ENCODE measurements around the gene COL7A1.

The COL7A1 gene

DNA sequence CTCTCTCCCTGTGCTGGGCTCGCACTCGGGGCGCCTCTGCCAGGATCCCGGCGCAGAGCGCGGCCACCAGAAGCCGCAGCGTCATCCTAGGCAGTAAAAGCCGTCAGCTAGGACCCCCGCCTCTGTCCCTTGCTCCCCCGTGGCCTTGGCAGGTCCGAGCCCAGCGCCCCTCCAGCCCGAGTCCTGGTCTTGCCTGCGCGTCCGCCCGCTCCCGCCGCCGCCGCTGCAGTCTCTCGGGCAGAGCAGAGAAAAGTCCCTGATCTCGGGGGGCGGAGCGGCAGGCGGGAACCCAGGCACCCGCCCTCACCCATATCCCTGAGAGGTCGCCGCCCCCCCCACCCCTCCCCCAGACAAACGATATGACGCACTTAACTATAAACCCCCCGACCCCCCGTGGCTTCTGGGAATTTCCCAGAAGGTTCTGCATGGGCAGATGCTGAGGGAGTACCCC, at the start of gene COL7A1:
TSS of gene COL7A1 (minus strand) at position 255 of the 451 bp plus-strand sequence. CDS start at position 85, 170 bp downstream.
- DNase-seq, result no peak

DNA sequence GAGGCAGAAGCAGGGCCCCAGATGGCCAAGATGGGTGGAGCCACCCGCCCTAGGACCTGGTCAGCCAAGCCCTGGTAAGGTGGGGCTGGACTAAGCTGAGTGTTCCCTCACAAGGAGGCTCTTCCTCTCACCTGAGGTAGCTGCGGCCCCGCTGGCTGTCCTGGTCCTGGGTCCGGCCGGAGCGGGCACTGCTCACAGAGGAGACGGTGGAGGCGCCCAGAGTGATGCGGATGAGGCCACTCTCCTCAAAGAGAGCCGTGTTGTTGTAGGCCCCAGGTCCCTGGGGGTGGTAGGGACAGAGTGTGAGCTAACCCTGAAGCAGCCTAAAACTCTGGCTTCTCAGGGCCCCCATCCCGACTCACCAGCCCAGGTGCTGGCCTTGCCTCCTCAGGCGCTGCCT, 47.5 kb upstream of the COL7A1 start:
- no peak for DNase-seq

DNA sequence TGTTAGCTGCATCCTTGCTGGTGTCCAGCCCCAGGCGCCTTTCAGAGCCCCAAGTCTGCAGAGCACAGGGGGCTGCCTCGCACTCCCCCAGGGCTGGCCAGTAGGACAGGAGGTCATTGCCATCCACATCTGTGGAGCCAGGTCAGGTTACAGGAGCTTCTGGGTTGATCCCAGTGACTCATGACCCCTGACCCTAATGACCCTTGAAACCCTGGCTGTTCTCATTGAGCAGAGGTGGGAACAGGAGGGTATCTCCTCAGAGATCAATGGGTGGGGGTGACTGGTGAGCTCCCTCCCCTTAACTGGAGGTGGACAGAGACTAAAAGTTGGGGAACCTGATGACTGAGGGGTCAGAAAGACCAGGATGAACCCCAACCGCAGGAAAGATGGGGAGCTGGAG, 46.3 kb upstream of the COL7A1 start:
- no peak for DNase-seq

DNA sequence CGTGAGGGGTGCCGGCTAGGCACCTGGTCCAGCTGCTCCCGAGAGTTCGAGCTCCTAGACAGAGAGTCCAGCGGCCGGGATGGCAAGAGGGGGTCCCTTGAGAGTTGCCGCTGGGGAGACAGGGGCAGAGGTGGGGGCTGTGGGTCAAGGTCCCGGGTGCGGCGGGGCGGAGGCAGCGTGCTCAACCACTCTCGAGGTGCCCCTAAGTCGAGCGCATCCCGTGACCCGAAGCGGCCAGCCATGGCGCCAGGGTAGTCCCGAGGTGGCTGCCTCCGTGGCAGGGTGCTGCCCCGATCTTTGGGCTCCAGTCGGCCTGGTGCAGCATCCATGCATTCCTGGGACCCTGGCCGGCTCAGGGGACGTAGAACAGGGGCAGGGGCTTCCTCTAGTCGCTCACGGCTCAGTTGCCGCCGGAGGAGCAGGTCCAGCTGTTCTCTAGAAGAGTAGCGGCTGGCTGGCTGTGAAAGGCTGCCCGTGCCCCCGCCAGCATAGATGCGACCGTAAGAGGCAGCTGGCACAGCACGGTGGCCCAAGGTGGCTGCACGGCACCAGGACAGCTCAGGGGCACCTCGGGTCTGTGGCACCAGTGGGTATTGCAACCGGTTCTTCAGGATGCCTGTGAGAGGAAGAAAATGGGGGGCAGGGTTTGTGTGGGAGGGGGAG, 44.9 kb upstream of the COL7A1 start:
- DNase-seq, result no peak

DNA sequence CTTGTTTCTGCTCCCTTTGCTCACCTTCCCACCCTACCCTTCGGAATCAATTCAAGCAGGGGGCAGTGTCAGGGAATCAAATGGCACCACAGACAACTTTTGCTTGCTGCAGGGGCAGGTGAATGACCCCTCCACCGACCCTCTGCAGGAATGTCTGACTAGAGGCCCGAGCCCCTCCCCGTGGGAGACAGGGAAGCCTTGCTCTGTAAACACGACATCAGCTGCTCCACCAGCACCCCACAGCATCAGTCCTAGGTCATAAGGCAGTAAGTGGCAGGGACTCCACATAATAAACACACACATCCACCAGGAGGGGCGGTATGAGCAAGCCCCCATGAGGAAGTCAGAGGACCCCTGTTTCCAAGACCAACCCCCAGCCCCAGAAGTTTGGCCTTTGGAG, 42.2 kb upstream of the COL7A1 start:
- no peak for DNase-seq

DNA sequence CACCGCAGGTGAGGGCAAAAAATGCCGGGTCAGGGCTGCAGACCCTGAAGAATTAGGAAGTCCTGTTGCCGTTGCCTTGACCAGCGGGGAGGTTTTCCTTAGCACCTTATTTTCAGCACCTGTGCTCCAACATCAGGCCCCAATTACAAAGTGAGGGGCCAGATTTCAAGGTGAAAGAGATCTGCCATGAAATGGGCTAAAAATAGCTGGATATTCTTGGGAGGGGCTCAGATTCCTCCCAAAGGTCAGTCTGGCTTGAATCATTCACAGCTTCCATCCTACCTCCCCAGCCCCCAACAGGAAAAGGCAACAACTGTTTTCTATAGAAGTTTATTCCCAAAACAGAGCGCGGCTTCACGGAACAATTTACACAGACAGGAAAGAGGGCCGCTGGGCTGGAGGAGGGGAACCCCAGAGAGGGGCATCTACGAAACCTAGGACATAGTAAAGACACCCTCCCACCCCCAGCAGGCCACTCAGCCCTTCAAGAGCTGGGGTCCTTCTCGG, 41.1 kb upstream of the COL7A1 start:
- DNase-seq, result no peak

DNA sequence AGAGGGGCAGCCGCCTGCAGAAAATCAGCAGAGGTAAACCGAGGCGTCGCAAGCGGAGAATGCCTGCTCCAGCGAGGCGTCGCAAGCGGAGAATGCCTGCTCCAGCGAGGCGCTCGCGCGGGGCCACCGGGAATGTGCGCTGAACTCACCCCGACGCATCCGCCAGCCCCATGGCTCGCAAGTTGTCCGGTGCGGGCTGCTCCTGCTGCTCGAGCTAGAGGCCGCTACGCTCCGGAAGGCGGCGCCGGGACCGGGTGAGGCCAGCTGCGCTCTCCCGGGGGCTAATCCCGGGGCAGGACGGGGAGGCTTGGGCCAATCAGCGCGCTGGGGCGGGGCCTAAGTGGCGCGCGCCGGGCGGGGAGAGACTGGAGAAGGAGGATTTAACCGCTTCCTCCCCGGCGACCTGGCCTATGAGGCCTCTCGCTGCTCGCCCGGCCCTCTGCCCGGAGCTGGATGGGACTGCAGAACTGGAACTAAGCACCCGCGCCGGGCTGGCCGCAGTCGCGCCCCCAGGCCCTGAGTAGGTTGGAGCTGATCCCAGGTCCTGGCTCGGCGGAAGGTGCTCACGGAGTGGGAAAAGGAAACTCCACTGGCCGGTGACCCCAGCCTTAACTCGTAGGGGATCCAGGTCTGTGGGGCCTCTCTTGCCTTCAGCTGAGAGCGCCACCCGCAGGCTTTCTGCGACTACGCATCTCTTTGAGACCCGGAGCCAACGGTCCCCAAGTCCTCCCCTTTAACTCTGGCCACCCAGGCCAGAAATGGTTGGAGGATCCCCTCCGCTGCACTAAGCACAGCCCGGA, 40.3 kb upstream of the COL7A1 start, which contains the start of gene SLC26A6:
TSS of gene SLC26A6 (minus strand) at position 240 of the 800 bp plus-strand sequence. CDS start at position 172, 68 bp downstream.
- DNase-seq, result peak; percentile 85

DNA sequence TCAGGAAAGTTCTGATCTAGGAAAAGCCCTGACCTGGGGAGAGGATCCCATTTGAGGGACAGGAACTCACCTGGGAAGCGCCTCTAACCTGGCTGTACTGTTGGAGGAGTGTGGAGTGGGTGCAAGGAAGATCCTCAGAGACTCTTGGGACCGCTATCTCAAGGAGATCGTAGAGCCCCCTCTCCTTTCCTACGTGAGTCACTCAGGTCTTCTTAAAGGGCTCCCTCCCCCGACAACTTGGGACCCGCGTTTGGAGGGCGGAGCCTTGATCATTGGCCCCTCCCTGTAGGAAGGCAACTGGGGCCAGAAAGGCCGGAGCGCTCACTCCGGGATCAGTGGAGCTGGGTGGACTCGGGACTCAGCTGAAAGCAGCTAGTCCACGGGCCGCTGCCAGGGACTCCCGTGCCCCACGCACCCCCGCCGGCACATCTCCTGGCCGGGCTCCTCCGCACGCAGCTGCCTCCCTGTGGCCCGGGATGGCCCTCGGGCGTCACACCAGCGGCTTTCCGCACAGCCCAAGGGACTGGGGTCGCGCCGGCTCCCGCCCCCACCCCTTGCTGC, 39.6 kb upstream of the COL7A1 start:
- DNase-seq, result peak; percentile 59

DNA sequence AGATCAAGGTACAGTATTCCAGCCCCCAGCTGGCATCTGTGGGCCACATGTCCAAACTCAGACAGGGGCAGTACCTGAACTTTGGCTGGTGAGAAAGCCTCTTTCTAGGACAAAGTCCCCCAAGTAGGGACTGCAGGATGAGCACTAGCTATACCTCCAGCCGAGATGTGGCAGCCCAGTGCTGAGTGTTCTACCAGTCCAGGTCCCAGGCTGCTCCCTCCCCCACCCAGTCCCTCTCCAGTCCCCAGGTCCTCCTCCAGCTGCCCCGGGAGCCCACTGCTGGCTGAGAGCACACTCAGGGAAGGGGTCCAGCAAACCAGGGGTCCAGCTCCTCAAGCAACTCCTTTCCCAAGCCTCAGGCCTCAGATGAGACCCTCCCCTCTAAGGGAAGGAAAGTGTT, 38.6 kb upstream of the COL7A1 start:
- no peak for DNase-seq

DNA sequence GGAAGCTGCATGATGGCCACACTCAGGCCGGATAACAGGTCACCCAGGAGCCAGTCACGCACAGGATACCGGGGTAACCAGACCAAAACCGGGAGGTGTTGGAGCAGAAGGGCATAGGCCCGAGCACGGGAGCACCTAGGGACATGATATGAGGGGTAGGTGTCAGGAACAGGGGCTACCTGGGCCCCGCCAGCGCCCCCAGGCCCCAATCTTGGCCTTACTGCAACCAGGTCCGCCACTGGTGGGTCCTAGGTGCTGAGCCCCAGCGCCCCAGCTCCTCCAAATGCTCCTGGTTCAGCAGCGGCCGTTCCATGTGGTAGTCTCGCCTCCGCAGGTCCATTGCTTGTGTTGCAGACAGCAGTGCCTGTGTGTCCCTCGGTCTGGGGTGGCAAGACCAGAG, 38.1 kb upstream of the COL7A1 start:
- DNase-seq, result no peak

DNA sequence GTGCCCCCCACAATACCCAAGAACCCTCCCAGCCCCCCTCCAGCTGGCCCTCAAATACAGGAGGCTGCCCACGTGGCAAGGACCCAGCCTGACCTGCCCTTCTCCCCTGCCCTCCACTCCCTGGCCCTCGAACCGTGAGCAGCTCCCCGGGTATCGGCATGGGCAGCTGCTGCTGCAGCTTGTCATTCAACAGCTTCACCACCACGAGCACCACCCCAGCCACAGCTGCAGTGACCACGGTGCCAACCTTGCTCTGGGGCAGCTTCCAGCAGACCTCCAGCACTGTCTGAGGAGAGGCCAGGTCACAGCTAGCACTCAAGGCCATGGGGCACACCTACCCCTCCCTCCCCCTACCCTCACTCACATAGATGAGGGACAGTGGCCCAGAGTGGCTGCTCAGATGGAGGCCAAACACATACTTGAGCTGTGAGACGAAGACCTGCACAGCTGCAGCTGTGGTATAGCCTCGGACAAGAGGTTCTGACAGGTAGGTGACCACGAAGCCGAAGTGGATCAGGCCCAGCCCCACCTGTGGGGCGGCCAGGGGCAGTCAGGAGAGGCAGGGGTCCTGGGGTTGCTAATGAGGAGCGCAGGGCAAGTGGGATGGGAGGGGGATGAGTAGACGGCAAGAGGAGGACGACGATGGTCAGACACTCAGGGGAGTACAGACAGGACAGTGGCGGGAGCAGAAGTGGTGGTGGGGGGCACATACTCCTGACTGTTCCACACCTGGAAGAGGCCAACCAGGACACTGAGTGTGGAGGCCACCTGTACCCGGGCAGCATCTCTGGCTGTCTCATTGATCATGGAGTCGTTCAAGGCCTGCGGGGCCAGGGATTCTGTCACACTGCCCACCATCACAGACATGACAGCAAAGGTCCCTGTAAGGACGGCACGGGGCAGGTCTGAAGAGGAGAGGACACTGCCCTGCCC, 36.7 kb upstream of the COL7A1 start:
- DNase-seq, result no peak

DNA sequence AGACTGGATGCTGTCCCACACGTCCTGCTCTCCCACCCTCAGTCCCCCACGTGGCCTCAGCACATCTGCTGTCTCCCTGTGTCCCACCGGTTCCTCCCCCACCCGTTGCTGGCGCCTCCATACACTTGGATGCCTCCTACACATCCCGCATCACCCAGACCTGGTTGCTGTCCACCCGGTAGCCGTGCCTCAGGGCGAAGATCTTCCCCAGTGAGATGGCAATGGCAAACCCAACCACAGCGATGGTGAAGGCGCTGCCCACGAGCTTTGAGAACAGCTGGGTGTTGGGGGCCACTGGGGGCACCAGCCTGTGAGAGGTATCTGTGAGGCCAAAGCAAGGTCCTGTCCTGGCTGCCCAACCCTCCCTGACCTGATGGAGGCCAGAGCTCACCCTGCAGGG, 35.7 kb upstream of the COL7A1 start:
- DNase-seq, result no peak

DNA sequence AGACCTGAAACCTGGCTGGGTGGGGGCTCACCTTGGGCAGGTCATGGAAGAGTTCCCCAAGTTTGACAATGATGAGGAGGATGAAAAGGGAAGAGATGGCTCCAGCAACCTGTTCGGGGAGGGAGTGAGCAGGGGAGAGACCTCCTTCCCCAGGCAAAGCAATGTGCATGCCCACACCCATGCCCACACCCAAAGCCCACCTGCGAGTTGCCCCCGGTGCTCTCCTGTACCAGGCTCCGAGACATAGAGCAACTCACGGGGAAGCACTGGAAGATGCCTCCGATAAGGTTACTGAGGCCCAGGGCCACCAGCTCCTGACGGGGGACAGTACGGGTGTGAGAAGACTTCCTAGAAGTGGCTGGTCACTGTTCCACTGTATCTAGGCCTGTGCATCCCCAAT, 35.3 kb upstream of the COL7A1 start:
- no peak for DNase-seq

DNA sequence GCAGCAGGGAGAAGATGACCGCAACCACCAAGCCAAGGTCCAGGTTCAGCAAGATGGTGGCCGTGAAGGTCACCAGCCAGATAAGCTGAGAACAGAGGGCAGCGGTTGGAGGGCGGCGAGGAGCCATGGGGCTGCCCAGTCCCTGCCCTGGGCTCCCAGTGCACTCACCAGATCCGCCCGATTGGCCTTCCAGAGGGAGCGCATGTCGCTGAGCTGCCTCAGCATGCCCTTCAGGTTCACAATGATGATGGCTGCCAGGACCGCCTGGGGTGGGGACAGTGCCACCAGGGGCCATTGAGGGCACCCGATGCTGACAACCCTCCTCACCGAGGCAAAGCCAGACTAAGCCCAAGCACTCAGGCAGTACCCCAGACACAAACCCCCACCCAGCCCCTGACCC, 34.8 kb upstream of the COL7A1 start:
- DNase-seq, result no peak

DNA sequence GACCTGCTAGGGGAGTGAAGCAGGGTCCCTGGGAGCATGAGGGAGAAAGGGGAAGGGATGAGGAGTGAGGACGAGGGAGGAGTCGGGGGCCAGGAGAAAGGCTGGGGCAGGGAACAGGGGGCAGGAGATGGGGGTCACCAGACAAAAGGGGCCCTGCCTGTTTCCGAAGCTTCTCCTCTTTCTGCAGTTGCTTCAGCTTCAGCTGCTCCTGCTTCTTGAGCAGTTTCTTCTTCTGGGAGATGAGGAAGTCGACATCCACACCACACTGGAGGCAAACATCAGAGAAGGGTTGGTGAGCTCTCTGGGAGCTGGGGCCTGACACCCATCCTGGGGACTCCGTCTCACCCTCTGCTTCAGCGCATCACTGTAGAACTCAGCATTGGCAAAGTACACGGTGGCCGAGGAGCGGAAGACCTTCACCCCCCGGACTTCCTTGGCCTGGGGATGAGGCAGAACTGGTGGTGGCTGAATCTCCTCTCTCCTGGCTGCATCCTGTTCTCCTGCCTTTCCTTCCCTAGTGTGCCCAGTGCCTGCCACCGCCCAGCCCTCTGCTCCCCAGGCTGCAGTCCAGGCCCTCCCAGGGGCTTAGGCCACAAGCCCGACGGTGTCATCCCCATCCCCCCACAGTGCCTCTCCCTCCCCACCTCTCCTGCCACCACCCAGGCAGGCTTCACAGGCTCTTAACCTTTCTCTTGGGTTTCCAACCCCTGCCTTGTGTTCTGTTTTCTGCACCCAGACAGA, 33.3 kb upstream of the COL7A1 start:
- no peak for DNase-seq

DNA sequence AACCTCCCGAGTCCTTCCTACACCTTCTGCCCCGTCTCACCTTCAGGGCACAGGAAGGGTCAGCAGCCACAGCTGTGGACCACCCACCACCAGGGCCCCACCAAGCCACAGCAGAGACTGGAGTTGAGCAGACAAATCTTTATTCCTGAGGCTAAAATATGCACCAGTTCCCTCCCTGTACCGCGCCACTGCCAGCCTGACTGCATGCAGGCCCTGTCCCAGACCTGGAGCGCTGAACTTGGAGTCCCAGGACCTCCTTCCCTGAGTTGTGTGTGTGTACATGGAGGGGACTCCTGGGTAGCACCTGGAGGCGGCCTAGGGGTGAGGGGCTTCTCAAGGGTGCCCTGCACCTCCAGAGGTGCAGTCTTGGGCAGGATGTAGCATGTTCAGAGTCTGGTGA, 30.5 kb upstream of the COL7A1 start:
- DNase-seq, result no peak

DNA sequence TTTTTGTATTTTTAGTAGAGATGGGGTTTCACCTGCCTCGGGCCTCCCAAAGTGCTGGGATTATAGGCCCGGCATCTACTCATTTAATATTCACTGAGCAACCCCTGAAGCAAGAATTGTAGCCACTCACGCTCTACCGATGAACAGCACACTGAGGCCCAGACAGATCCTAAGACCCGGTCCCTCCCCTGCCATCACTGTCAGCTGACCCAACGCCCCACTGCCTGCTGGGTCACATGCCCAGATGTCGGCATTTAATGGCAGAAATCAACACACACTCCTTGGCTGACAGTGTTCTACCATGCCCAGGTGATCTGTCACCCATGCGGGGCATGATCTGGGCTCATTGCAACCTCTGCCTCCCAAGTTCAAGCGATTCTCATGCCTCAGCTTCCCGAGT, 29.6 kb upstream of the COL7A1 start:
- no peak for DNase-seq

DNA sequence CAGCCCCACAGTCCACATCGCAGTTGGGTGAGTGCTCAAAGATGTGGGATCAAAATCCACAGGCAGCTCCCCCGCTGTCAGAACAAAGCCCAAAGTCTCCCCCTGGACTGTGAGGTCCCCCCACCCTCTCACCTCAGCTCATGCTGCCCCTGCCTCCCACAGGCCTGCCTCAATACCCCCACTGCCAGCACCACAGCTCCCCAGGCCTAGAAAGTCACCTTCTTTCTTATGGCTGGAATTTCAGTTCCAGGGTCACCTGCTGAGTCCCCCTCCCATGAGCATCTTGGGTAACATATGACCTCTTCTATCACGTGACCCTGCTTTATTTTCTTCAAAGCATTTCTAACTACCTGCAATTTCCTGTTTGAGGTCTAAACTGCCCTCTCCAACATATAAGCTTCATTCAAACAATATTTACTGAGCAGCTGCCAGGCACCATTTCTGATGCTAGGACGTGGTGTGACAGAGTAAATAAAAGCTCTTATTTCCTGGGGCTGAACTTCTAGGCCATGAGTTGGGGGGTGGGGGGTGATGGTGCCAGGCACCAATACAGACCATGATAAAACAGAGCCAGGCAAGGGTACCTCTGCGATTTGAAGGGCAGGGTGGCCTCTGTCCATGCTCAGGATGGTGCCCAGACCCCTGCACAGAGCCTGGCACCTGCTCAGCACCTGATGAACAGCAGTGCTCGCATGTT, 28.9 kb upstream of the COL7A1 start:
- no peak for DNase-seq

DNA sequence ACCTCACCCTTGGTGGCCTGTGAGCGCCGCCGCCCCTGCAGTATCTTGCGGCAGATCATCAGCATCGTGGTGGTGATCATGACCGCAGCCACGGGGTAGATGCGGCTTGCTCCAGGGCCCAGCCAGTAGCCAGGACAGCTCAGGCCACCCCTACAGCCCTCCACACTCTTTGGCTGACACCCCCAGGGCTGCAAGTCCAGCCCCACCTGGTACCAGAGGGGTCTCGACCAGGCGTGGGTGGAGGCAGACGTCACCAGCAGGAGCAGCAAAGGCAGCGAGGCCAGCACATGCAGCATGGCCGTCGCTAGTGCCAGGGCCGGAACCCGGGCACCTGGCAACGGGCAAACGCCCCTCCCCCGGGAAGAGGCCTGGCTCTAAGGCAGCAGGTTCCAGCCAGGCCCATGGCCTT, 26.3 kb upstream of the COL7A1 start, which contains the start of gene TMEM89:
TSS of gene TMEM89 (minus strand) at position 309 of the 409 bp plus-strand sequence. CDS start at position 296, 13 bp downstream.
- DNase-seq, result no peak

DNA sequence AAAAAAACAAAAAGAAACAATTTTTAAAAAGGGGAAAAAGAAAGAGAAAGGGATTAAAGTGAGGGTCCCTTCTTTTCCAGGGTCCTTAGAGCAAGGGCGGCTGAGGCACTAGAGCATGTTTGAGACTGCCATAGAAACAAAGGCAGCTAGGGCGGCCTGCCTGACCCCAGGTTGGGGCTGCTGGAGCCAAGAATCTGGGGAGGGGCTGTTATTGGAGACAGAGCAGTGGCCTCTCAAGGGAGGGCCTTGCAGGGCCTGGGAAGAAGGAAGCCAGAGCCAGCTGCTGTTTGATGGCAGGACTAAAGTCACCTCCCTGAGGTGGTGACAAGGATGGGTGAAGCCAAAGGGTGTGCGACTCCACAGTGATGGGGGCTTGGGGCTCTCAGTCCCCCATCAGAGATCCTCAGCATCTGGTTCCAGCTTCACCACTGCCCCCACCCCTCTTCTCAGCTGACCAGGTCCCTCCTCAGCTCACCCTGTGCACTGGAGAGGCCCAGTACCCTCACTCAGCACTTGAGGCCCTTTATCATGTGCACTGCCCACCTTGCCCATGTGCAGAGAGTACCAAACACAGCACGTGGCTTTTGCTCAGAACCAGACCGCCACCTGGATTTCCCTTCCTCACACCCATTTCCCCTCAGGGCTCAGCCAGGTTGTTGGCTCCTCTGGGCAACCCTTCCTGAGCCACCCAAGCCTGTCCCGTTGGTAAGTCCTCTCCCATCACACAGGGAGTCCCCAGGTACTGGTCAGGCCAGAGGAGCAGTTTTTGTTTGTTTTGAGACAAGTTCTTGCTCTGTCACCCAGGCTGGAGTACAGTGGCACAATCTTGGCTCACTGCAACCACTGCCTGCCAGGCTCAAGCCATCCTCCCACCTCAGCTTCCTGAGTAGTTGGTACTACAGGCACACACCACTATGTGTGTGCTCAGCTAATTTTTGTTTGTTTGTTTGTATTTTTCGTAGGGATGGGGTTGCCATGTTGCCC, 24.7 kb upstream of the COL7A1 start:
- DNase-seq, result no peak

All from activated T-cell treated with anti-CD3 and anti-CD28 coated beads for 4 hours (primary cell).